ENCODE measurements around the gene CCDC124. TPM values are rescaled to one million over a fixed set of nuclear protein-coding genes. Genes with fewer than 3 reads are reported as not detected.
A peak's percentile ranks its signal among the peaks of the same experiment; 100 is the strongest.

Gene CCDC124
- total RNA-seq, 1 donor from 2014 or later = 87.9 TPM

GRCh38 chr19:17937371-17937900 lies 4.6 kb downstream of the CCDC124 start:
- H3K4me3 Mint-ChIP-seq (ENCODE audit: unreplicated experiment) = no peak overlapping the region
- H3K27ac Mint-ChIP-seq (ENCODE audit: unreplicated experiment) = no peak overlapping the region
- peaks cover 3% of the 10 kb centered on the region for H3K9me3 Mint-ChIP-seq (ENCODE audit: unreplicated experiment)
- no peaks in the 10 kb centered on the region for H3K27me3 Mint-ChIP-seq (ENCODE audit: unreplicated experiment)
- H3K4me1 Mint-ChIP-seq (ENCODE audit: low read depth, unreplicated experiment) = peaks cover 2% of the 10 kb centered on the region
- no peak for TF ChIP-seq CTCF (IDR thresholded peaks at IDR 0.05; ENCODE audit: partially characterized antibody, unreplicated experiment)
- no peaks in the 10 kb centered on the region for H3K36me3 Mint-ChIP-seq (ENCODE audit: unreplicated experiment)
- DNase-seq = no peak

- Mint-ChIP-seq H3K36me3 (ENCODE audit: unreplicated experiment) (no peaks in the 10 kb centered on the region), H3K4me1 (ENCODE audit: low read depth, unreplicated experiment) (peaks cover 3% of the 10 kb centered on the region), H3K9me3 (ENCODE audit: unreplicated experiment) (peaks cover 3% of the 10 kb centered on the region), H3K4me3 (ENCODE audit: unreplicated experiment) (no peak overlapping the region), H3K27ac (ENCODE audit: unreplicated experiment) (no peak overlapping the region), H3K27me3 (ENCODE audit: unreplicated experiment) (no peaks in the 10 kb centered on the region)
- TF ChIP-seq CTCF (IDR thresholded peaks at IDR 0.05; ENCODE audit: partially characterized antibody, unreplicated experiment) = peak; percentile 93
- peak; percentile 89 for DNase-seq
Observed at GRCh38 chr19:17938092-17938845, 5.5 kb downstream of the CCDC124 start.

GRCh38 chr19:17942181-17942580 lies 9.4 kb downstream of the CCDC124 start:
- H3K27me3 Mint-ChIP-seq (ENCODE audit: unreplicated experiment) = peaks cover 8% of the 10 kb centered on the region
- peak; percentile 47 for DNase-seq
- H3K4me1 Mint-ChIP-seq (ENCODE audit: low read depth, unreplicated experiment) = peaks cover 7% of the 10 kb centered on the region
- peaks cover 4% of the 10 kb centered on the region for H3K9me3 Mint-ChIP-seq (ENCODE audit: unreplicated experiment)
- no peak overlapping the region for H3K4me3 Mint-ChIP-seq (ENCODE audit: unreplicated experiment)
- H3K36me3 Mint-ChIP-seq (ENCODE audit: unreplicated experiment) = no peaks in the 10 kb centered on the region
- H3K27ac Mint-ChIP-seq (ENCODE audit: unreplicated experiment) = peak overlapping the region; percentile 28
- TF ChIP-seq CTCF (IDR thresholded peaks at IDR 0.05; ENCODE audit: partially characterized antibody, unreplicated experiment) = no peak

- no peaks in the 10 kb centered on the region for H3K36me3 Mint-ChIP-seq (ENCODE audit: unreplicated experiment)
- peaks cover 4% of the 10 kb centered on the region for H3K9me3 Mint-ChIP-seq (ENCODE audit: unreplicated experiment)
- H3K27ac Mint-ChIP-seq (ENCODE audit: unreplicated experiment) = peak overlapping the region; percentile 28
- TF ChIP-seq CTCF (IDR thresholded peaks at IDR 0.05; ENCODE audit: partially characterized antibody, unreplicated experiment) = no peak
- H3K4me1 Mint-ChIP-seq (ENCODE audit: low read depth, unreplicated experiment) = peaks cover 9% of the 10 kb centered on the region
- peak; percentile 46 for DNase-seq
- H3K27me3 Mint-ChIP-seq (ENCODE audit: unreplicated experiment) = peaks cover 12% of the 10 kb centered on the region
- H3K4me3 Mint-ChIP-seq (ENCODE audit: unreplicated experiment) = no peak overlapping the region
Observed at GRCh38 chr19:17942582-17943273, 9.9 kb downstream of the CCDC124 start.

Measured in glutamatergic neuron (in vitro differentiated cells).